Measurements from ENCODE around the gene ZNF845. TPM values are rescaled to one million over a fixed set of nuclear protein-coding genes. Genes with fewer than 3 reads are reported as not detected.

ZNF845 gene
- total and polyA plus RNA-seq, 8 donors: 1.6 to 5.4 (median 2.4) TPM

DNA sequence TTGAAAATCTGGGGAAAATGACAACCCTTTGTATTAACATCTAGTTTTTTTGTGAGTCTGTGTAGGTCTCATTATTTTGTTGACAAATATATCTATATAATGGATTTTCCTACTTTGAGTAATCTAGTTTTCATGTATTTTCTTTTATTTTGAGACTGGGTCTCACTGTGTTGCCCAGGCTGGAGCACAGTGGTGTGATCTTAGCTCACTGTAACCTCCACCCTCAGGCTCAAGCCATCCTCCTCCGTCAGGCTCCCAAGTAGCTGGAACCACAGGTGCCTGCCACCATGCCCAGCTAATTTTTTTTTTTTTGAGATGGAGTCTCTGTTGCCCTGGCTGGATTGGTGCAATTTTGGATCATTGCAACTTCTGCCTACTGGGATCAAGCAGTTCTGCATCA is 41.2 kb downstream of the ZNF845 start:
- no peak for DNase-seq
- peaks cover 0 to 37% (median 0%) of the 10 kb centered on the region in 3 donors for H3K36me3 ChIP-seq
- H3K9me3 ChIP-seq: no peaks in the 10 kb centered on the region
- no peaks in the 10 kb centered on the region for H3K27me3 ChIP-seq
- TF ChIP-seq, protein P1, sequence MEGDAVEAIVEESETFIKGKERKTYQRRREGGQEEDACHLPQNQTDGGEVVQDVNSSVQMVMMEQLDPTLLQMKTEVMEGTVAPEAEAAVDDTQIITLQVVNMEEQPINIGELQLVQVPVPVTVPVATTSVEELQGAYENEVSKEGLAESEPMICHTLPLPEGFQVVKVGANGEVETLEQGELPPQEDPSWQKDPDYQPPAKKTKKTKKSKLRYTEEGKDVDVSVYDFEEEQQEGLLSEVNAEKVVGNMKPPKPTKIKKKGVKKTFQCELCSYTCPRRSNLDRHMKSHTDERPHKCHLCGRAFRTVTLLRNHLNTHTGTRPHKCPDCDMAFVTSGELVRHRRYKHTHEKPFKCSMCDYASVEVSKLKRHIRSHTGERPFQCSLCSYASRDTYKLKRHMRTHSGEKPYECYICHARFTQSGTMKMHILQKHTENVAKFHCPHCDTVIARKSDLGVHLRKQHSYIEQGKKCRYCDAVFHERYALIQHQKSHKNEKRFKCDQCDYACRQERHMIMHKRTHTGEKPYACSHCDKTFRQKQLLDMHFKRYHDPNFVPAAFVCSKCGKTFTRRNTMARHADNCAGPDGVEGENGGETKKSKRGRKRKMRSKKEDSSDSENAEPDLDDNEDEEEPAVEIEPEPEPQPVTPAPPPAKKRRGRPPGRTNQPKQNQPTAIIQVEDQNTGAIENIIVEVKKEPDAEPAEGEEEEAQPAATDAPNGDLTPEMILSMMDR (IDR thresholded peaks at IDR 0.05): no peak
- no peak overlapping the region for H3K27ac ChIP-seq
- H3K4me3 ChIP-seq: no peak overlapping the region
- no peak for ATAC-seq
- FAIRE-seq: no peak
- H3K4me1 ChIP-seq: no peaks in the 10 kb centered on the region
- 97 to 100% methylated on average over 1 of the region's 1 CpG for WGBS, 2 donors
- intact Hi-C loops (cut with DNase I): no loop called here

DNA sequence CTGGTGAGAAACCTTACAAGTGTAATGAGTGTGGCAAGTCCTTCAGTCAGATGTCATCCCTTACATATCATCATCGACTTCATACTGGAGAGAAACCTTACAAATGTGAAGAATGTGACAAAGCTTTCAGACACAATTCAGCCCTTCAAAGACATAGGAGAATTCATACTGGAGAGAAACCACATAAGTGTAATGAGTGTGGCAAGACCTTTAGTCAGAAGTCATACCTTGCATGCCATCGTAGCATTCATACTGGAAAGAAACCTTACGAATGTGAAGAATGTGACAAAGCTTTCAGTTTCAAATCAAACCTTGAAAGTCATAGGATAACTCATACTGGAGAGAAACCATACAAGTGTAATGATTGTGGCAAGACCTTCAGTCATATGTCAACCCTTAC is 47.8 kb downstream of the ZNF845 start:
- Histone ChIP-seq H3K4me1 (no peaks in the 10 kb centered on the region), H3K27ac (no peak overlapping the region), H3K36me3 (peaks cover 0 to 42% (median 12%) of the 10 kb centered on the region in 3 donors), H3K4me3 (no peak overlapping the region), H3K27me3 (no peaks in the 10 kb centered on the region), H3K9me3 (peaks cover 0 to 9% (median 0%) of the 10 kb centered on the region in 4 donors)
- no peak for DNase-seq
- ATAC-seq: no peak
- TF ChIP-seq, protein P1 (IDR thresholded peaks at IDR 0.05): no peak
- FAIRE-seq: no peak
- WGBS, 2 donors: 99% methylated on average over 3 of the region's 3 CpGs
- intact Hi-C loops (cut with DNase I): no loop called here

DNA sequence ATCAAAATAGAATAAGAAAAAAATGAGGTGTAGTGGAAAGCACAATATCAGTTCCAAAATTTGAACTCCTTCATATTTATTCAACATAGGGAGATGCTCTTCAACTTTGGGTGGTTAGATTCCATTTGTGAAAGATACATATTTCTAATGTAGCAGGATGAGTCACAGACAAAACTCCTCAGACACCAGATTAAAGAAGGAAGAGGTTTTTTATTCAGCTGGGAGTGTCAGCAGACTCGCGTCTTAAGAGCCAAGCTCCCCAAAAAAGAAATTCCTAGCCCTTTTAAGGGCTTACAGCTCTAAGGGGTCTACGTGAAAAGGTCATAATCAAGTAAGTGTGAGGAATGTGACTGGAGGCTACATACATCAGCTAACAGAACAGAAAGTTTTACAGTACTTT is 54.6 kb downstream of the ZNF845 start:
- Histone ChIP-seq H3K9me3 (no peaks in the 10 kb centered on the region), H3K36me3 (no peaks in the 10 kb centered on the region), H3K4me3 (no peak overlapping the region), H3K27me3 (no peaks in the 10 kb centered on the region), H3K4me1 (no peaks in the 10 kb centered on the region), H3K27ac (no peak overlapping the region)
- intact Hi-C loops (cut with DNase I): no loop called here
- no peak for DNase-seq
- 86 to 92% methylated on average over 3 of the region's 3 CpGs for WGBS, 2 donors
- no peak for FAIRE-seq
- no peak for ATAC-seq
- TF ChIP-seq, protein P1 (IDR thresholded peaks at IDR 0.05): no peak

DNA sequence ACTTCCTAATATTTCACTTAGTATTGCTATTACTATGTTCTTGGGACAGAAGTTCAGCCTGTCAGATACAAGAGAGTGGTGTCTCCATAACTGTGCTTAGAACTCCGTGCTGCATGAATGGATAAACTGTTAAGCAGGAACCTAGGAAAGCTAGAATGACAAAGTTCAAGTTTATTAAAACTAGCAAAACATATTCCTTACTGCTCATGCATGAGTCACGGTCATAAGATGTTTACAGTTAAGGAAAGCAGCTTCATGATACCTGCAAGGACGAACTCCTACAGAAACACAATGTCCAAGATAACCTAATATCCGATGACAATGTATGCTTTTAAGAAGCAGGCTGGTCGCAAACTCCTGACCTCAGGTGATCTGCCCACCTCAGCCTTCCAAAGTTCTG is 55.4 kb downstream of the ZNF845 start:
- H3K4me1 ChIP-seq: no peaks in the 10 kb centered on the region
- no peaks in the 10 kb centered on the region for H3K36me3 ChIP-seq
- ATAC-seq: no peak
- FAIRE-seq: no peak
- DNase-seq: no peak
- H3K27me3 ChIP-seq: no peaks in the 10 kb centered on the region
- no peak overlapping the region for H3K27ac ChIP-seq
- intact Hi-C loops (cut with DNase I): no loop called here
- TF ChIP-seq, protein P1 (IDR thresholded peaks at IDR 0.05): no peak
- no peaks in the 10 kb centered on the region for H3K9me3 ChIP-seq
- 91 to 93% methylated on average over 5 of the region's 5 CpGs for WGBS, 2 donors
- no peak overlapping the region for H3K4me3 ChIP-seq

DNA sequence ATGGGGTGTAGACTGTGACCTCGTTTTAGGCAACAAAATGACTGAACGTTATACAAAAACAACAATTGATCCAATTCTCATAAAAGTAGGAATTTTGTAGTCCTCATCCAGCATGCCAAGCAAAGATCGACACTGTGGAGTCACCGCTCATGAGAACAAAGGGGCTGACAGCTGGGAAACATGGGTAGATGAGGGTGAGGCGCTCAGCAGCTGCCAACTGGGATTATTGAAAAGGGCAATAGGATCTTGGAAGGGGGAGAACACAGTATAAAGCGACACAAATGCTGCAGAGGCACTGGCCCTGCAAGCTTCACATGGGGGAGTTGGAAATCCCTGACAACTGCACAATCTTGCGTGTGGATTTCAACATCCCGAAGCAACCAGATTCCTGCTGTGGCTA is 56.0 kb downstream of the ZNF845 start:
- DNase-seq: no peak
- FAIRE-seq: no peak
- TF ChIP-seq, protein P1 (IDR thresholded peaks at IDR 0.05): no peak
- intact Hi-C loops (cut with DNase I): no loop called here
- 70 to 72% methylated on average over 8 of the region's 8 CpGs for WGBS, 2 donors
- Histone ChIP-seq H3K27me3 (no peaks in the 10 kb centered on the region), H3K36me3 (no peaks in the 10 kb centered on the region), H3K27ac (no peak overlapping the region), H3K9me3 (no peaks in the 10 kb centered on the region), H3K4me3 (no peak overlapping the region), H3K4me1 (peaks cover 5% of the 10 kb centered on the region in 3 donors)
- ATAC-seq: no peak
